Glutamatergic neuron (in vitro differentiated cells): ENCODE results near the gene HSP90AB1. TPM values are rescaled to one million over a fixed set of nuclear protein-coding genes. Genes with fewer than 3 reads are reported as not detected.

Experiments used
- DNase-seq: peaks from one replicate; pipeline ENCODE4 v3.0.0; 2022
- H3K27ac Mint-ChIP-seq: one replicate; pipeline ENCODE4 v1.8.0; 2020; ENCODE audit warnings: mild to moderate bottlenecking, mixed read lengths, inconsistent platforms; ENCODE audit not compliant: unreplicated experiment
- H3K27me3 Mint-ChIP-seq: one replicate; pipeline ENCODE4 v1.8.0; 2020; ENCODE audit warnings: mild to moderate bottlenecking, moderate library complexity, mixed read lengths, inconsistent platforms; ENCODE audit not compliant: unreplicated experiment
- H3K36me3 Mint-ChIP-seq: one replicate; pipeline ENCODE4 v1.8.0; 2020; ENCODE audit warnings: mild to moderate bottlenecking, mixed read lengths, inconsistent platforms; ENCODE audit not compliant: unreplicated experiment
- H3K4me1 Mint-ChIP-seq: one replicate; pipeline ENCODE4 v1.8.0; 2020; ENCODE audit warnings: mild to moderate bottlenecking, low read depth, mixed read lengths, inconsistent platforms; ENCODE audit not compliant: unreplicated experiment
- H3K4me3 Mint-ChIP-seq: one replicate; pipeline ENCODE4 v1.8.0; 2020; ENCODE audit warnings: mild to moderate bottlenecking, mixed read lengths, inconsistent platforms; ENCODE audit not compliant: unreplicated experiment
- H3K9me3 Mint-ChIP-seq: one replicate; pipeline ENCODE4 v1.8.0; 2020; ENCODE audit warnings: mild to moderate bottlenecking, moderate library complexity, mixed read lengths, inconsistent platforms; ENCODE audit not compliant: unreplicated experiment
- CTCF ChIP-seq: fragments of 200-600 bp; sonication (generic); IDR thresholded peaks from one replicate; pipeline ENCODE4 v1.5.0; 2021; ENCODE audit not compliant: partially characterized antibody, unreplicated experiment
- total RNA-seq: library from RNA; stranded (reverse); fragmentation: NEBNext Ultra II Directional; extraction: Animal tissue kit (Norgen Biotek cat#: 25700); gene quantifications from one replicate; pipeline ENCODE4 v1.2.1, GENCODE V29; 2021; ENCODE audit not compliant: unreplicated experiment

The HSP90AB1 gene
- total RNA-seq, 1 donor from 2014 or later, result 771 TPM

- H3K27me3 Mint-ChIP-seq, result peaks cover 1% of the 10 kb centered on the region
Observed at GRCh38 chr6:44214307-44214706, 32.6 kb upstream of the HSP90AB1 start.

GRCh38 chr6:44216677-44217331 lies 30.1 kb upstream of the HSP90AB1 start, which contains the start of gene MYMX:
TSS of gene MYMX (plus strand) at chr6:44216926. CDS start at chr6:44217472, 546 bp downstream.
- Mint-ChIP-seq H3K9me3 (no peaks in the 10 kb centered on the region), H3K27ac (peak within 1 kb of the TSS; percentile 80), H3K4me3 (peak within 1 kb of the TSS; percentile 37), H3K4me1 (peaks cover 8% of the 10 kb centered on the region), H3K36me3 (no peaks in the 10 kb centered on the region), H3K27me3 (peaks cover 1% of the 10 kb centered on the region)
- no peak for DNase-seq
- TF ChIP-seq CTCF, result no peak

More at GRCh38 chr6:44214307-44214706, 32.6 kb upstream of the HSP90AB1 start:
- H3K4me1 Mint-ChIP-seq, result peaks cover 8% of the 10 kb centered on the region
- TF ChIP-seq CTCF, result no peak
- no peak for DNase-seq
- peaks cover 2% of the 10 kb centered on the region for H3K9me3 Mint-ChIP-seq
- H3K36me3 Mint-ChIP-seq, result no peaks in the 10 kb centered on the region
- no peak overlapping the region for H3K27ac Mint-ChIP-seq
- H3K4me3 Mint-ChIP-seq, result no peak overlapping the region

GRCh38 chr6:44217332-44218143 lies 29.4 kb upstream of the HSP90AB1 start:
- H3K27me3 Mint-ChIP-seq, result peaks cover 1% of the 10 kb centered on the region
- no peaks in the 10 kb centered on the region for H3K9me3 Mint-ChIP-seq
- H3K36me3 Mint-ChIP-seq, result no peaks in the 10 kb centered on the region
- H3K4me1 Mint-ChIP-seq, result peaks cover 8% of the 10 kb centered on the region
- peak; percentile 62 for DNase-seq
- H3K4me3 Mint-ChIP-seq, result peak overlapping the region; percentile 37
- H3K27ac Mint-ChIP-seq, result no peak overlapping the region
- no peak for TF ChIP-seq CTCF

- Mint-ChIP-seq H3K27ac (no peak overlapping the region), H3K9me3 (no peaks in the 10 kb centered on the region), H3K36me3 (no peaks in the 10 kb centered on the region), H3K4me1 (peaks cover 17% of the 10 kb centered on the region), H3K4me3 (peak overlapping the region; percentile 80), H3K27me3 (peaks cover 6% of the 10 kb centered on the region)
- peak; percentile 84 for DNase-seq
- no peak for TF ChIP-seq CTCF
Observed at GRCh38 chr6:44219053-44219814, 27.7 kb upstream of the HSP90AB1 start.
